DOHH2 (cell line): Measurements from ENCODE around the gene ZER1.

ENCODE experiments used
- EZH2phosphoT487 ChIP-seq: fragments of 200-600 bp; sonication (generic); IDR thresholded peaks from 2 replicates; pipeline ENCODE4 v1.6.1; 2017; ENCODE audit warnings: borderline replicate concordance, mild to moderate bottlenecking, antibody characterized with exemption, low read length, moderate library complexity, mixed read lengths
- TF ChIP-seq, protein P1 (sequence below): fragments of 200-600 bp; sonication (generic); IDR thresholded peaks from one replicate; pipeline ENCODE4 v1.5.1; 2014; ENCODE audit warnings: antibody characterized with exemption, mild to moderate bottlenecking, low read depth, low read length; ENCODE audit not compliant: poor library complexity, severe bottlenecking

- TF ChIP-seq, protein P1, sequence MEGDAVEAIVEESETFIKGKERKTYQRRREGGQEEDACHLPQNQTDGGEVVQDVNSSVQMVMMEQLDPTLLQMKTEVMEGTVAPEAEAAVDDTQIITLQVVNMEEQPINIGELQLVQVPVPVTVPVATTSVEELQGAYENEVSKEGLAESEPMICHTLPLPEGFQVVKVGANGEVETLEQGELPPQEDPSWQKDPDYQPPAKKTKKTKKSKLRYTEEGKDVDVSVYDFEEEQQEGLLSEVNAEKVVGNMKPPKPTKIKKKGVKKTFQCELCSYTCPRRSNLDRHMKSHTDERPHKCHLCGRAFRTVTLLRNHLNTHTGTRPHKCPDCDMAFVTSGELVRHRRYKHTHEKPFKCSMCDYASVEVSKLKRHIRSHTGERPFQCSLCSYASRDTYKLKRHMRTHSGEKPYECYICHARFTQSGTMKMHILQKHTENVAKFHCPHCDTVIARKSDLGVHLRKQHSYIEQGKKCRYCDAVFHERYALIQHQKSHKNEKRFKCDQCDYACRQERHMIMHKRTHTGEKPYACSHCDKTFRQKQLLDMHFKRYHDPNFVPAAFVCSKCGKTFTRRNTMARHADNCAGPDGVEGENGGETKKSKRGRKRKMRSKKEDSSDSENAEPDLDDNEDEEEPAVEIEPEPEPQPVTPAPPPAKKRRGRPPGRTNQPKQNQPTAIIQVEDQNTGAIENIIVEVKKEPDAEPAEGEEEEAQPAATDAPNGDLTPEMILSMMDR, result no peak
- no peak for TF ChIP-seq EZH2phosphoT487
Observed at GRCh38 chr9:128792134-128792533, 20.4 kb upstream of the ZER1 start.
